GM20431 (cell line): ENCODE results near the gene PRRG3.

ENCODE experiments used
- in situ Hi-C: fragments of 300-500 bp; cut with MseI, MboI; formaldehyde crosslinking; loops from one replicate; pipeline ENCODE4 v1.15.0; 2020; ENCODE audit warnings: low sequenced_read_pairs; ENCODE audit not compliant: unreplicated experiment

Gene PRRG3

DNA sequence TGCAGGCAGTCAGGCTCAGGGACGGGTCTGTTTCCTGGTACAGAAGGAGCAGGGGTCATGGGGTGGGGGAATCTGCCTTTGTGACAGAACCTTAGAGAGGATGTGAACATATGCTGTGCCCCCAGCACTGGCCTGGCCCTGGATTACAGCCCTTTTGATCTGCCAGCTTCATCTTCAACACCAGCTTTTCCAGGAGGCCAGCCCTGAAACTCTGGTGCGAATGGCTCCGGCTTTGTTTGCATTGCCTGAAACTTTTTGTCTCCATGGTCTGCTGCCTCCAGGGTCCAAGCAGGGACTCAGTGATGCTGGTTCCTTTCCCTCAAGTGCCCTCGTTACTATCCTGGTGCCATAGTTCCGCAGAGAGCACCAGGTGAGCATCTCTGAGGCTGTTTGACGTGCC is 41.4 kb downstream of the PRRG3 start:
- in situ Hi-C loops = loop anchor here (25.0 kb wide), 1 partner anchor 1076 kb away; no protein-coding TSS in a partner anchor

DNA sequence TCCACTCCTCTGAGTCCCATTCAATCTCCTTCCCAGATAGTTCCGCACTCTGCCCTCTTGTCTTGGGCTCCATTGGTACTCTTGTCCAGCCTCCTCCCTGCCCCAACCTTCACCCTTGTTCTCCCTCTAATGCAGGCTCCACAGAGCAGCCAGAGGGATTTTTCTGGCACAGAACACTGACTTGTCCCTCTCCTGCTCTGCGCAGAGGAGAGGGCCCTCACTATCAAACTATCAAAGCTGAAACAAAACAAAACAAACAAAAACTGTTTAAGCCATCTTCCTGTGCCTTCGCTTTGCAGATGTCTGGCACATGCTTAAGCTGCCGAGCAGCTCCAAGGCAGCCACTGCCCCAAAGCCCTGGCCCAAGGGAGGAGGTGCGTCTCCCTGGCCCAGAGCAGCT is 42.2 kb downstream of the PRRG3 start:
- in situ Hi-C loops = loop anchor here (25.0 kb wide), 1 partner anchor 1075 kb away; no protein-coding TSS in a partner anchor

DNA sequence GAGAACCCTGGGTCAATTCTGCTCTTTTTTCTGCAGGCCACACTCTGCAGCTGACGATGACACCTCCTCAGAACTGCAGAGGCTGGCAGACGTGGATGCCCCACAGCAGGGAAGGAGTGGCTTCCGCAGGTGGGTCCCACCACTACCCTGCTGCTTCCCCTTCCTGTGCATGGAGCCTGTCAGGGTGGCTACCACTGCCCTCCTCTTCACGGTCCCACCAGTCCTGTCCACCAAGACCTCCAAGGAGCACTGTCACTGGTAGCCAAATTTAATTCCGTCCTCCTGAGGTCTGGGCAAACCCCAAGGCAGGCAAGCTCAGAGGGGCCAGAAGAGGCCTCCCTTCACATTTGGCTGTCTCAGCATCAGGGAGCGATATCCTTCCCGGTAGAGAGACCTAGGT is 43.5 kb downstream of the PRRG3 start:
- in situ Hi-C loops = loop anchor here (25.0 kb wide), 1 partner anchor 1074 kb away; no protein-coding TSS in a partner anchor

DNA sequence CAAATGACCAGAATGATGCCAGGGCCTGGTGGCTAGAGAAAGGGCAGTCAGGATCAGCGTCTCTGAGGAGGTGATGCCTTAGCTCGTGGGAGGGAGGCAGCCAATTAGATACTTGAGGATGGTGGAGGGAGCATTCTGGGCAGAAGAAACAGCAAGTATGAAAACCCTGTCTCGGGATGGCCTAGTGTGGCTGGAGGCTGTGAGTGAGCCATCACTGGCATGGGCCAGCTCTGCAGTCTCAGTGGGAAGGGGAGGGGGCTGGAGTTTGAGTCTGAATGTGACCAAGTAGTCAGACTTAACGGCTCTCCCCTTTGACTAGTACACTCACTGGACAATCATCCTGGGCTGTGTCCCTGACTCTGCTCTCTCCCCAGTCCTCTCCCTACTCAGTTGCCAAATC is 46.3 kb downstream of the PRRG3 start:
- in situ Hi-C loops = loop anchor here (25.0 kb wide), 1 partner anchor 1071 kb away; no protein-coding TSS in a partner anchor

DNA sequence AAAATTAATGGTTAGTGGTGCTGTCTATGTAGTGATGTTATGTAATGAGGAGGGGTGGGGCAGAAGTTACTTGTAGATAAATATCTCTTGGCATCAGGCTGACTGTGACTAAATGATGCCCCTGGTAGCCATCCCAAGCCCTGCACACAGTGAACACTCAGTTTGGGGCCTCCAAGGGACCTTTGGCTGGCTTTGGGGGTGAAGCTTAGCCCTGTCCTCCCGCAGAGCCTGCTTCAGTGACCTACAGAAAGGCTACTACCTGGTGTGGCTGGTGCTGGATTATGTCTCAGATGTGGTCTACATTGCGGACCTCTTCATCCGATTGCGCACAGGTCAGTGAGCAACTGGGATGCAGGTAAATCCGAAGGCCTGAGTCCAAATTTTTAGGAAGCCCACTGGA is 47.1 kb downstream of the PRRG3 start:
- in situ Hi-C loops = loop anchor here (25.0 kb wide), 1 partner anchor 1070 kb away; no protein-coding TSS in a partner anchor

DNA sequence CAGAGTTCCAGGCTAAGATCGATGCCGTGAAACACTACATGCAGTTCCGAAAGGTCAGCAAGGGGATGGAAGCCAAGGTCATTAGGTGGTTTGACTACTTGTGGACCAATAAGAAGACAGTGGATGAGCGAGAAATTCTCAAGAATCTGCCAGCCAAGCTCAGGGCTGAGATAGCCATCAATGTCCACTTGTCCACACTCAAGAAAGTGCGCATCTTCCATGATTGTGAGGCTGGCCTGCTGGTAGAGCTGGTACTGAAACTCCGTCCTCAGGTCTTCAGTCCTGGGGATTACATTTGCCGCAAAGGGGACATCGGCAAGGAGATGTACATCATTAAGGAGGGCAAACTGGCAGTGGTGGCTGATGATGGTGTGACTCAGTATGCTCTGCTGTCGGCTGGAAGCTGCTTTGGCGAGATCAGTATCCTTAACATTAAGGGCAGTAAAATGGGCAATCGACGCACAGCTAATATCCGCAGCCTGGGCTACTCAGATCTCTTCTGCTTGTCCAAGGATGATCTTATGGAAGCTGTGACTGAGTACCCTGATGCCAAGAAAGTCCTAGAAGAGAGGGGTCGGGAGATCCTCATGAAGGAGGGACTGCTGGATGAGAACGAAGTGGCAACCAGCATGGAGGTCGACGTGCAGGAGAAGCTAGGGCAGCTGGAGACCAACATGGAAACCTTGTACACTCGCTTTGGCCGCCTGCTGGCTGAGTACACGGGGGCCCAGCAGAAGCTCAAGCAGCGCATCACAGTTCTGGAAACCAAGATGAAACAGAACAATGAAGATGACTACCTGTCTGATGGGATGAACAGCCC is 48.6 kb downstream of the PRRG3 start:
- in situ Hi-C loops = loop anchor here (25.0 kb wide), 1 partner anchor 1068 kb away; no protein-coding TSS in a partner anchor

DNA sequence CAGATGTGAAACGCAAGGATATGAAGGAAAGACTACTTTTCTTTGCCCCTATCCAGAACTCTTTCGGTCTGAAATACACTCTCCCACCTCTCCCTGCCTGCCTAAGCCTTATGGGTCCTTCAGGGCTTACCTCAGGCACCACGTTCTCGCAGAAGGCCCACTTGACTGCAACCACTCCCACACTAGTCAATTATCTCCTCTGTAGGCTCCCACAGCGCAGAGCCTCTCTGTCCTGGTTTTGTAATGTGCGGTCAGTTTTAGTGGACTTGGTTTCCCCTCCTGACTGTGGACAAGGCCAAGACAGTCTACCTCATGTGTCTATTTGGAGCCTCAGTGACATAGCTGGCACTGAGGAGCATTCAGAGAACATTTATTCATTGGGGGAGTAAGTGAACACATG is 50.4 kb downstream of the PRRG3 start:
- in situ Hi-C loops = loop anchor here (25.0 kb wide), 1 partner anchor 1067 kb away; no protein-coding TSS in a partner anchor

DNA sequence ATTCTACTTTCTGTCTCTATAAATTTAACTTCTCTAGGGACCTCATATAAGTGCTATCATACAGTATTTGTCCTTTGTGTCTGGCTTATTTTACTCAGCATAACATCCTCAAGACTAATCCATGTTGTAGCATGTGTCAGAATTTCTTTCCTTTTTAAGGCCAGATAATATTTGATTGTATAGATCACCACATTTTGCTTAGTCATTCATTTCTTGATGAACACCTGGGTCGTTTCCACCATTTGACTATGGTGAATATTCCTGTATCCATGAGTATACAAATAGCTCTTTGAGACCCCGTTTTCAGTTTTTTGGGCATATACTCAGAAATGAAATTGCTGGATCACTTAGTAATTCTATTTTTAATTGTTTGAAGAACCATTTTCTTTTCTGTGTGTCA is 51.2 kb downstream of the PRRG3 start:
- in situ Hi-C loops = loop anchor here (25.0 kb wide), 1 partner anchor 1066 kb away; no protein-coding TSS in a partner anchor

DNA sequence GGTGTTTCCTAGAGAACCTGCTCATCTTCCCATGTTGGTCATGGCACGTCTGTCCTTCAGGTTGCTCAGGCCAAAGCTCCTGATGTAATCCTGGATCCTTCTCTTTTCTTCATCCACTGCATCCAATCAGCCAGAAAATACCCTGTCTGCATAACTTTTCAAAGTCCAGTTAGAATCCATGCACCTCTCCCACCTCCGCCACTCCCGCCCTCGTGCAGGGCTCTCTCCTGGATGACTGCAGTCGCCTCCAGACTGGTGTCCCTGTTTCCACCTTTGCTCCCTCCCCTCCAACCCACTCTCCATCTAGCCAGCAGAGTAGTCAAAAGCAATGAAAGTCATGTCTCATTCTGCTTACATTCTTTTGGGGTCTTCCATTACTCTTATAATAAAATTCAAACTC is 55.3 kb downstream of the PRRG3 start:
- in situ Hi-C loops = no loop called here

DNA sequence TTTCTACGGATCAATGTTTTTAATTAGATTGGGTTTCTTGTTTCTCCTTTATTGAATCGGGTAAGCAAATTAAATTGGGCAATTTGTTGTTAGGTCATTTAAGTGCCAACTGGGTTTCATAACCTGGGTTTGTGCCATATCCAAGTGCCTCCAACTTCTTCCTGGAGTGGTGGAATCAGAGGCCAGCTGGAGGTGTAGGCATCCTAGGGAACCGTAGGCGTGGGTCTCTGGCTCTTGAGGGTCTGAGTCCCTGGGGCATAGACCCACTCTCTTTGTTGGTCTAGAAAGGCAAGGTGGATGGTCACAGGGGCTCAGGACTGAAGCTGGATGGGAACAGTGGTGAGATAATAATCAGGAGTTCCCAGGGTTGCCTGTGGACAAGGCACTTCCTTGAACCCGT is 57.6 kb downstream of the PRRG3 start:
- in situ Hi-C loops = no loop called here

DNA sequence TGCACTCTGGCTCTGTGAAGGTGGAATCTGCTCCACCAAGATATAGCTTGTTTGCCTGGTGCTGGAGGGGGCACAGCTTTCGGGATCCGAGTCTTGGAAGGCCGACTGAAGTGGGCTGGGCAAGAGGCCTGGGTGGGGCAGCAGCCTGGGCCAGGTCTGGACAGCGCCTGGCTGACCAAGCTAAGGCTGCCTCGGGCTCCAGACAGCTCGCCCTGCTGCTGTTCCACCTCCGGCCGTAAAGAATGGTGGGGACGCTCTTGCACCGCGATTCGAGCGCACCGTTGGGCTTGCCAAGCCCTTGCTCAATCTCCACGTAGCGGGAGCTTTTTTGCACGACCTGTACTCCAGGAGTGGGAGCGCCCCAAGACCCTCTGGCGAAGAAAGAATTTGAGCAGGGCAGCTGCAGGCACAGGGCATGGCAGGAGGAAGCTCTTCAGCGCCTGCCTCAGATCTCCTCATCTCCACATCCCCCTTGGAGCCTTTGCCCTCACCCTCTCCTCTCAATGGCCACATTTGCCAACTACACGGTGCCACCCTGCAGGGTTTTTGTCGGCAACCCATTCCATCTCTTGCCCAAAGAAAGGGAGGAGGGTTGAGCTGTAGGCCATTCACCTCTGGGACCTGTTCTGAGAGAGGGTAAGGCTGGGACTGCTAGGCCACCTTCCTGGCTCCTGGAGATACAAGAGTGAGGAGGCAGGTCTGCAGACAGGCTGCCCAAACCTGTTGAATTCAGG is 58.2 kb downstream of the PRRG3 start:
- in situ Hi-C loops = no loop called here

DNA sequence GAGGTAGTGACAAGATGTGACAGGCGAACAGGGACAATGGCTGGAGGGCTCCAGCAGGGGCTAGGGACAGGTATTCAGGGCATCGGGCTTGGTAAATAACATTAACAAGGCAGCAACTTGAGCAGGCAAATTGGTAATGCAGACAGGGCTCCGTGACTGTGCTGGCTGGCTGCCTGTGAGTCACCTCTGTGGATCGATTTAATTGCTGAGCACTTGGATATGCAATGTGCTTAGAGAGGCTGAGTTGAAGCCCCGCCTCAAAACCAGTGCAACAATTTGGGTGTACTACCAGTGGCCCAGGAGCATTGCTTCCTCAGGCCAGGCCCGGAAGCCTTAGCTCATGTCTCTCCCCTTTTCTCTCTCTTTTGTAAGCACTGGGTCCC is 58.8 kb downstream of the PRRG3 start:
- in situ Hi-C loops = no loop called here

DNA sequence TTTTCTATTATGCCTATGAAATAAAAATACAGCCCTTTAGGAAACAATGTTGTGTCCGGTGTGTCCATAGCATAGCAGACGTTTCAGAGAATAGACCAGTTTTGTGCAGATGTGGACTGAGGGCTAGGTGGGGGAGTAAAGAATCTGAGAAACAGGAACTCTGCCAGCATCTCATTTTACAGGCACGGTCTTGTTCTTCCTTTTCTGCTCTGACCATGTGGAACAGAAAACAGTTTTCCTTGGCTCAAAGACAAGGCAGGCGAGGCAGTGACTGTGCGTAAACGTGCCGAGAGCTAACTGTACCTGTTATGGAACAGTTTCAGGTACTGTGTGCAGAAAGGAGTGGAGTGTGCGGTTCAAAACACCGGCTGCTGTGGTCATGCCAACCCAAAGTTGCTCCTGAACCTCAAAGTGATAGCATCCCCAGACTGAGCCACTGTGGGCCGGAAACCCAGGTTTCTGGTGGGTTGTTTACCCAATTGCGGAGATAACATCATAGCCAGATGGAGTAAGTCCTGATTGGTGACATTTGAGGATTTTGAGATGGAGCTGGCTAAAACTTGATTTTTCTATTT is 59.5 kb downstream of the PRRG3 start:
- in situ Hi-C loops = no loop called here
